K562 (cell line): ENCODE measurements around the gene ENTPD3. TPM values are rescaled to one million over a fixed set of nuclear protein-coding genes. Genes with fewer than 3 reads are reported as not detected.

Experiments used
- CBX2 ChIP-seq: fragments of 200-600 bp; sonication (generic); IDR thresholded peaks from one replicate; pipeline ENCODE4 v1.6.1; 2012; ENCODE audit warnings: mild to moderate bottlenecking, low read length, inconsistent platforms; ENCODE audit not compliant: insufficient read depth, poor library complexity, severe bottlenecking
- CSDE1 ChIP-seq, 2 experiments: fragments of 450-650 bp; IDR thresholded peaks; 2 replicates each; pipeline ENCODE4 v1.6.1; 2016; ENCODE audit warnings: mild to moderate bottlenecking in 1 of 2
- ELF4 ChIP-seq: fragments of 450-650 bp; formaldehyde crosslinking; IDR thresholded peaks from 2 replicates; pipeline ENCODE4 v1.4.0; 2022; ENCODE audit warnings: missing genetic modification characterization
- FOXA1 ChIP-seq: fragments of 450-650 bp; IDR thresholded peaks from 2 replicates; pipeline ENCODE4 v1.6.1; 2016; ENCODE audit warnings: mild to moderate bottlenecking, borderline replicate concordance
- FOXJ2 ChIP-seq: fragments of 200-800 bp; sonication (Bioruptor generic); IDR thresholded peaks from 2 replicates; pipeline ENCODE4 v1.6.1; 2016; ENCODE audit warnings: missing genetic modification characterization, missing compliant biosample characterization
- FOXJ3 ChIP-seq: sonication (generic); formaldehyde crosslinking; IDR thresholded peaks from 2 replicates; pipeline ENCODE4 v1.4.0; 2020; ENCODE audit warnings: mild to moderate bottlenecking, missing genetic modification reagents
- HMGN3 ChIP-seq: IDR thresholded peaks from 2 replicates; pipeline ENCODE4 v1.6.1; 2011; ENCODE audit warnings: borderline replicate concordance, low read depth, mild to moderate bottlenecking, mixed read lengths, low read length; ENCODE audit not compliant: insufficient read length; ENCODE audit errors: extremely low read depth
- NFATC3 ChIP-seq: fragments of 450-650 bp; IDR thresholded peaks from 2 replicates; pipeline ENCODE4 v1.6.1; 2017; ENCODE audit warnings: mild to moderate bottlenecking
- NFYB ChIP-seq: IDR thresholded peaks from 2 replicates; pipeline ENCODE4 v1.6.1; 2011; ENCODE audit warnings: mild to moderate bottlenecking, moderate library complexity; ENCODE audit not compliant: insufficient read length; ENCODE audit errors: extremely low read depth
- POLR2B ChIP-seq: fragments of 450-650 bp; IDR thresholded peaks from 2 replicates; pipeline ENCODE4 v1.6.1; 2018; ENCODE audit warnings: low read depth; ENCODE audit not compliant: partially characterized antibody
- RFX7 ChIP-seq: fragments of 250-450 bp; sonication (Bioruptor Pico); IDR thresholded peaks from 2 replicates; pipeline ENCODE4 v1.5.1; 2021; ENCODE audit warnings: mild to moderate bottlenecking
- SETDB1 ChIP-seq: IDR thresholded peaks from one replicate; pipeline ENCODE4 v1.6.1; 2012; ENCODE audit warnings: low read length, control low read depth, inconsistent platforms
- SP2 ChIP-seq: IDR thresholded peaks from 2 replicates; pipeline ENCODE4 v1.6.1; 2011; ENCODE audit warnings: mild to moderate bottlenecking, low read depth, low read length, moderate library complexity; ENCODE audit not compliant: poor library complexity, severe bottlenecking; ENCODE audit errors: extremely low read depth
- SRF ChIP-seq, 2 experiments: fragments of 250-450, 450-650 bp in 1 of 2; sonication (Bioruptor Pico) in 1 of 2; sonication (generic) in 1 of 2; formaldehyde crosslinking; IDR thresholded peaks; 2 replicates each; pipeline versions ENCODE4 v1.5.0 to v1.5.1; 2020 to 2022; ENCODE audit warnings: mild to moderate bottlenecking in 1 of 2, missing genetic modification reagents in 1 of 2
- STAT5A ChIP-seq: IDR thresholded peaks from 2 replicates; pipeline ENCODE4 v1.6.1; 2012; ENCODE audit warnings: low read length, inconsistent platforms, borderline replicate concordance
- TCF15 ChIP-seq: fragments of 250-450 bp; sonication (Bioruptor Pico); IDR thresholded peaks from 2 replicates; pipeline ENCODE4 v1.8.0; 2022; ENCODE audit warnings: moderate library complexity, mild to moderate bottlenecking, inconsistent platforms
- TCFL5 ChIP-seq: fragments of 250-450 bp; sonication (Bioruptor Pico); conservative IDR thresholded peaks from 2 replicates; pipeline ENCODE4 v1.6.1; 2021; ENCODE audit warnings: mild to moderate bottlenecking, moderate library complexity, matching md5 sums
- THAP12 ChIP-seq: fragments of 250-450 bp; sonication (Bioruptor Pico); IDR thresholded peaks from 2 replicates; pipeline ENCODE4 v1.9.0; 2021; ENCODE audit warnings: mild to moderate bottlenecking, inconsistent platforms
- USF1 ChIP-seq: sonication (generic); formaldehyde crosslinking; IDR thresholded peaks from 2 replicates; pipeline ENCODE4 v1.9.0; 2022; ENCODE audit warnings: mild to moderate bottlenecking, missing genetic modification reagents
- ZBTB5 ChIP-seq: fragments of 450-650 bp; IDR thresholded peaks from 2 replicates; pipeline ENCODE4 v1.6.1; 2017; ENCODE audit warnings: antibody characterized with exemption
- ZC3H4 ChIP-seq: sonication (generic); formaldehyde crosslinking; IDR thresholded peaks from 2 replicates; pipeline ENCODE4 v1.9.0; 2021; ENCODE audit warnings: missing genetic modification reagents, borderline replicate concordance
- ZNF316 ChIP-seq: fragments of 450-650 bp; IDR thresholded peaks from 2 replicates; pipeline ENCODE4 v1.6.1; 2016
- ZNF507 ChIP-seq: conservative IDR thresholded peaks from 2 replicates; pipeline ENCODE4 v1.6.1; 2017; ENCODE audit warnings: missing genetic modification characterization, missing compliant biosample characterization
- ZNF586 ChIP-seq: fragments of 450-650 bp; formaldehyde crosslinking; conservative IDR thresholded peaks from 2 replicates; pipeline ENCODE4 v1.4.0; 2020; ENCODE audit warnings: mild to moderate bottlenecking, moderate library complexity
- polyA plus RNA-seq, 8 experiments: library from polyadenylated mRNA; depleted of rRNA in 4 of 8; stranded (reverse) in 5 of 8; unstranded in 3 of 8; fragments of >200 nt; fragmentation: Nextera tagmentation in 2 of 8; fragmentation: Illumina TruSeq in 1 of 8; extraction: Ambion mirVana in 2 of 8; extraction: Trizol in 1 of 8; gene quantifications; 2 replicates each; pipeline versions ENCODE4 v1.2.1 to v1.2.3, GENCODE V29; 2011 to 2014; ENCODE audit warnings: inconsistent platforms in 1 of 8, missing spikeins in 1 of 8
- total RNA-seq, 7 experiments: library from RNA; depleted of rRNA in 6 of 7; stranded (reverse); fragments of >200 nt in 6 of 7; fragmentation: Illumina TruSeq in 2 of 7; extraction: Trizol in 2 of 7; gene quantifications; 2 replicates each; pipeline versions ENCODE4 v1.2.1 to v1.2.3, GENCODE V29; 2011 to 2021; ENCODE audit warnings: low replicate concordance in 1 of 7

The ENTPD3 gene
- total and polyA plus RNA-seq, 9 of the 15 experiments (the other 6 are each of a cell fraction or from before 2014, with no cell fraction given), result 0.23 to 2.1 (median 0.58) TPM

- no peak for TF ChIP-seq FOXA1
- TF ChIP-seq RFX7, result peak; percentile 6; the same call in 1 of the 2 replicates
- TF ChIP-seq ZNF586, result no peak
- TF ChIP-seq POLR2B, result peak; percentile 81
- no peak for TF ChIP-seq ZC3H4 (CRISPR knock-in tag)
- TF ChIP-seq FOXJ3 (CRISPR knock-in tag), result no peak
- no peak for TF ChIP-seq TCFL5
- peak; percentile 63; the same call in 1 of the 2 replicates for TF ChIP-seq NFATC3
- no peak for TF ChIP-seq SRF (CRISPR knock-in tag; IDR thresholded peaks at IDR 0.05)
- TF ChIP-seq ELF4 (CRISPR knock-in tag), result no peak
- TF ChIP-seq ZBTB5, result no peak
- no peak for TF ChIP-seq HMGN3
- TF ChIP-seq TCF15, result no peak
- TF ChIP-seq SP2, result no peak
- TF ChIP-seq USF1 (CRISPR knock-in tag), result no peak
- TF ChIP-seq CSDE1 (IDR thresholded peaks at IDR 0.05), result 0 out of 4 replicates have a peak, but pooled peaks of 1 of the 2 experiments have one; percentile 22
- no peak for TF ChIP-seq SETDB1
- no peak for TF ChIP-seq ZNF507 (tag)
- TF ChIP-seq FOXJ2 (tag), result 0 out of 2 replicates have a peak, but pooled peaks have one; percentile 28
- no peak for TF ChIP-seq STAT5A
- TF ChIP-seq ZNF316, result no peak
- TF ChIP-seq NFYB, result no peak
- TF ChIP-seq THAP12 (CRISPR knock-in tag), result no peak
- no peak for TF ChIP-seq CBX2
Measured at GRCh38 chr3:40464339-40465110, 77.5 kb downstream of the ENTPD3 start (continued).
